AG04449 (cell line): Measurements from ENCODE around the gene PPFIBP2.

Source experiments
- CTCF ChIA-PET: fragments of 350-600 bp; formaldehyde crosslinking; extraction: SDS; loops from one replicate; lab custom pipeline; 2021; ENCODE audit warnings: antibody characterized with exemption; lab: Yijun Ruan, JAX
- POLR2A ChIA-PET: fragments of 400-600, 350-600 bp; formaldehyde crosslinking; extraction: SDS; loops from one replicate; lab custom pipeline; 2020; ENCODE audit warnings: antibody characterized with exemption, inconsistent platforms; lab: Yijun Ruan, JAX
- DNase-seq: peaks from one replicate; pipeline ENCODE4 v3.0.0-alpha.2; 2010; ENCODE audit warnings: low read depth, low spot score
- H3K4me3 ChIP-seq: 2 replicates; pipeline ENCODE4 v1.5.1; 2011; ENCODE audit warnings: low read depth, mild to moderate bottlenecking, control low read depth, low read length
- CTCF ChIP-seq: IDR thresholded peaks from one replicate; pipeline ENCODE4 v1.5.1; 2011; ENCODE audit warnings: mild to moderate bottlenecking, moderate library complexity, low read length, control low read depth, inconsistent platforms; ENCODE audit not compliant: insufficient read depth; ENCODE audit errors: missing control alignments

Gene PPFIBP2

GRCh38 chr11:7520011-7520942 is 6.5 kb downstream of the PPFIBP2 start:
- no peak for TF ChIP-seq CTCF
- ChIA-PET POLR2A (no interaction called here), CTCF (interaction anchor here (1.1 to 1.9 kb wide), 4 partner anchors 12 to 175 kb away, joined by 3 to 5 read pairs (median 4); no protein-coding TSS in a partner anchor)
- no peak for DNase-seq
- H3K4me3 ChIP-seq = no peak overlapping the region

GRCh38 chr11:7520981-7521487 is 7.2 kb downstream of the PPFIBP2 start:
- ChIA-PET CTCF (interaction anchor here (1.1 to 2.7 kb wide), 5 partner anchors 8 to 148 kb away, joined by 3 to 15 read pairs (median 5); partner anchors contain the start of gene PPFIBP2), POLR2A (no interaction called here)
- H3K4me3 ChIP-seq = no peak overlapping the region
- no peak for DNase-seq
- no peak for TF ChIP-seq CTCF

GRCh38 chr11:7522121-7522520 is 8.3 kb downstream of the PPFIBP2 start:
- no peak overlapping the region for H3K4me3 ChIP-seq
- TF ChIP-seq CTCF = no peak
- CTCF ChIA-PET = interaction anchor here (1.3 to 2.7 kb wide), 3 partner anchors 9 to 49 kb away, joined by 5 to 15 read pairs (median 5); partner anchors contain the start of gene PPFIBP2

GRCh38 chr11:7522546-7522945 is 8.7 kb downstream of the PPFIBP2 start:
- H3K4me3 ChIP-seq = no peak overlapping the region
- no peak for DNase-seq
- ChIA-PET POLR2A (no interaction called here), CTCF (interaction anchor here (1.9 to 2.7 kb wide), 2 partner anchors 9 to 10 kb away, joined by 5 to 15 read pairs; partner anchors contain the start of gene PPFIBP2)
- TF ChIP-seq CTCF = no peak

More at GRCh38 chr11:7522121-7522520, 8.3 kb downstream of the PPFIBP2 start:
- POLR2A ChIA-PET = no interaction called here
- DNase-seq = no peak

- TF ChIP-seq CTCF = no peak
- no peak overlapping the region for H3K4me3 ChIP-seq
- no peak for DNase-seq
- ChIA-PET POLR2A (no interaction called here), CTCF (interaction anchor here (2.7 kb wide), 1 partner anchor 11 kb away, joined by 15 read pairs; the partner anchor contains the start of gene PPFIBP2)
These were observed 9.8 kb downstream of the PPFIBP2 start for GRCh38 chr11:7523416-7524210.
